H9 (cell line): ENCODE data around the gene LRRC3. TPM values are rescaled to one million over a fixed set of nuclear protein-coding genes. Genes with fewer than 3 reads are reported as not detected.
A peak's percentile ranks its signal among the peaks of the same experiment; 100 is the strongest.

Experiments
- DNase-seq: peaks from one replicate; pipeline ENCODE4 v3.0.0-alpha.2; 2017
- H2AFZ ChIP-seq: one replicate; pipeline ENCODE4 v1.6.1; 2013; ENCODE audit warnings: mild to moderate bottlenecking, low read length, control low read depth, moderate library complexity
- H2AK5ac ChIP-seq: 2 replicates; pipeline ENCODE4 v1.6.1; 2013; ENCODE audit warnings: low read length, control low read depth, mixed read lengths; ENCODE audit not compliant: insufficient read length
- H2BK120ac ChIP-seq: one replicate; pipeline ENCODE4 v1.6.1; 2013; ENCODE audit warnings: low read depth, mild to moderate bottlenecking, low read length, control low read depth, inconsistent platforms; ENCODE audit not compliant: poor library complexity, severe bottlenecking
- H2BK12ac ChIP-seq: 2 replicates; pipeline ENCODE4 v1.6.1; 2013; ENCODE audit warnings: low read length, control low read depth, mixed read lengths, low read depth; ENCODE audit not compliant: insufficient read length
- H2BK15ac ChIP-seq: 2 replicates; pipeline ENCODE4 v1.6.1; 2013; ENCODE audit warnings: low read depth, low read length, control low read depth
- H2BK20ac ChIP-seq: one replicate; pipeline ENCODE4 v1.6.1; 2013; ENCODE audit warnings: low read depth, mild to moderate bottlenecking, low read length, control low read depth, inconsistent platforms; ENCODE audit not compliant: poor library complexity, severe bottlenecking
- H2BK5ac ChIP-seq: 2 replicates; pipeline ENCODE4 v1.6.1; 2013; ENCODE audit warnings: low read length, control low read depth, mixed read lengths; ENCODE audit not compliant: insufficient read length
- H3K14ac ChIP-seq: 2 replicates; pipeline ENCODE4 v1.6.1; 2013; ENCODE audit warnings: low read length, control low read depth; ENCODE audit not compliant: insufficient read depth
- H3K18ac ChIP-seq: 2 replicates; pipeline ENCODE4 v1.6.1; 2013; ENCODE audit warnings: low read depth, mild to moderate bottlenecking, mixed read lengths, low read length, control low read depth; ENCODE audit not compliant: insufficient read length
- H3K23ac ChIP-seq: 2 replicates; pipeline ENCODE4 v1.6.1; 2013; ENCODE audit warnings: low read length, control low read depth, mixed read lengths, low read depth; ENCODE audit not compliant: insufficient read length
- H3K23me2 ChIP-seq: 2 replicates; pipeline ENCODE4 v1.6.1; 2013; ENCODE audit warnings: low read depth, mild to moderate bottlenecking, mixed read lengths, low read length, control low read depth; ENCODE audit not compliant: insufficient read length, poor library complexity, severe bottlenecking
- H3K27ac ChIP-seq: 2 replicates; pipeline ENCODE4 v1.5.1; 2013; ENCODE audit warnings: low read length, control low read depth, mixed read lengths, low read depth; ENCODE audit not compliant: insufficient read length
- H3K27me3 ChIP-seq: 2 replicates; pipeline ENCODE4 v1.6.1; 2013; ENCODE audit warnings: low read length, control low read depth, inconsistent platforms; ENCODE audit not compliant: insufficient read depth
- H3K4ac ChIP-seq: 2 replicates; pipeline ENCODE4 v1.6.1; 2013; ENCODE audit warnings: low read depth, mild to moderate bottlenecking, control low read depth, inconsistent platforms, low read length, moderate library complexity
- H3K4me1 ChIP-seq: 2 replicates; pipeline ENCODE4 v1.6.1; 2013; ENCODE audit warnings: low read length, control low read depth, inconsistent platforms; ENCODE audit not compliant: insufficient read depth
- H3K4me2 ChIP-seq: 2 replicates; pipeline ENCODE4 v1.6.1; 2013; ENCODE audit warnings: low read length, control low read depth, mixed read lengths; ENCODE audit not compliant: insufficient read length, insufficient read depth
- H3K56ac ChIP-seq: 2 replicates; pipeline ENCODE4 v1.6.1; 2013; ENCODE audit warnings: low read depth, mild to moderate bottlenecking, mixed read lengths, low read length, control low read depth; ENCODE audit not compliant: insufficient read length
- H3K79me1 ChIP-seq: 2 replicates; pipeline ENCODE4 v1.6.1; 2013; ENCODE audit warnings: low read depth, mild to moderate bottlenecking, moderate library complexity, low read length, control low read depth, inconsistent platforms; ENCODE audit not compliant: insufficient read depth, poor library complexity, severe bottlenecking
- H3K79me2 ChIP-seq: 2 replicates; pipeline ENCODE4 v1.6.1; 2013; ENCODE audit warnings: low read length, control low read depth, inconsistent platforms; ENCODE audit not compliant: insufficient read depth
- H3K9ac ChIP-seq: 2 replicates; pipeline ENCODE4 v1.6.1; 2013; ENCODE audit warnings: low read length, control low read depth, mixed read lengths; ENCODE audit not compliant: insufficient read length; ENCODE audit errors: extremely low read depth
- H3K9me3 ChIP-seq: one replicate; pipeline ENCODE4 v1.6.1; 2013; ENCODE audit warnings: low read depth, low read length, inconsistent platforms; ENCODE audit not compliant: control insufficient read depth
- H3T11ph ChIP-seq: one replicate; pipeline ENCODE4 v1.6.1; 2013; ENCODE audit warnings: mild to moderate bottlenecking, low read length, control low read depth, inconsistent platforms
- H4K20me1 ChIP-seq: one replicate; pipeline ENCODE4 v1.6.1; 2013; ENCODE audit not compliant: control insufficient read depth, insufficient read length, insufficient read depth
- H4K5ac ChIP-seq: 2 replicates; pipeline ENCODE4 v1.6.1; 2013; ENCODE audit warnings: low read depth, mild to moderate bottlenecking, mixed read lengths, low read length, control low read depth; ENCODE audit not compliant: insufficient read length
- H4K8ac ChIP-seq: replicated peaks from 2 replicates; pipeline ENCODE4 v1.6.1; 2013; ENCODE audit warnings: low read length, control low read depth, mixed read lengths, low read depth; ENCODE audit not compliant: insufficient read length
- H4K91ac ChIP-seq: 2 replicates; pipeline ENCODE4 v1.6.1; 2013; ENCODE audit warnings: low read depth, mild to moderate bottlenecking, moderate library complexity, mixed read lengths, low read length, control low read depth; ENCODE audit not compliant: insufficient read length
- H3K27ac Mint-ChIP-seq, 3 experiments: 2 replicates in 2 of 3; 3 replicates in 1 of 3; pipeline ENCODE4 v1.8.0; 2020 to 2021; ENCODE audit warnings: mixed read lengths in 3 of 3, mild to moderate bottlenecking in 1 of 3, moderate library complexity in 1 of 3
- H3K27me3 Mint-ChIP-seq: 2 replicates; pipeline ENCODE4 v1.8.0; 2021; ENCODE audit warnings: low read depth, mild to moderate bottlenecking, moderate library complexity, mixed read lengths
- H3K36me3 Mint-ChIP-seq, 3 experiments: 2 replicates in 2 of 3; 3 replicates in 1 of 3; pipeline ENCODE4 v1.8.0; 2020 to 2021; ENCODE audit warnings: low read depth in 3 of 3, mixed read lengths in 3 of 3; ENCODE audit not compliant: insufficient read depth in 1 of 3
- H3K4me1 Mint-ChIP-seq, 2 experiments: 2 replicates each; pipeline ENCODE4 v1.8.0; 2020; ENCODE audit warnings: mixed read lengths in 2 of 2
- H3K4me3 Mint-ChIP-seq, 2 experiments: 2 replicates in 1 of 2; 3 replicates in 1 of 2; pipeline ENCODE4 v1.8.0; 2020 to 2021; ENCODE audit warnings: mild to moderate bottlenecking in 2 of 2, mixed read lengths in 2 of 2, moderate library complexity in 1 of 2
- H3K9me3 Mint-ChIP-seq, 2 experiments: 2 replicates in 1 of 2; 3 replicates in 1 of 2; pipeline ENCODE4 v1.8.0; 2020; ENCODE audit warnings: mild to moderate bottlenecking in 2 of 2, mixed read lengths in 2 of 2, moderate library complexity in 1 of 2
- CTCF ChIP-seq: fragments of 200-600 bp; sonication (generic); conservative IDR thresholded peaks from 3 replicates; pipeline ENCODE4 v1.8.0; 2021; ENCODE audit warnings: antibody characterized with exemption, mild to moderate bottlenecking
- WGBS: extraction: QIAGEN DNeasy Blood & Tissue Kit; methylation state at CpG from one replicate; pipeline ENCODE4 v1.1.7; 2013; ENCODE audit warnings: missing lambda C conversion rate, low lambda C conversion rate, mixed read lengths; ENCODE audit not compliant: insufficient read length; ENCODE audit errors: extremely low coverage; 5-methylcytosine and 5-hydroxymethylcytosine counted together
- total RNA-seq: library from RNA; stranded (reverse); gene quantifications from 2 replicates; pipeline ENCODE4 v1.2.1, GENCODE V29; 2021

The LRRC3 gene
- total RNA-seq, 1 experiment from 2014 or later, result 3.1 TPM

- H3K79me1 ChIP-seq, result no peaks in the 10 kb centered on the region
- H3K4me1 ChIP-seq, result no peaks in the 10 kb centered on the region
- no peaks in the 10 kb centered on the region for H3K23me2 ChIP-seq
- no peak overlapping the region for H3T11ph ChIP-seq
- H3K9me3 ChIP-seq, result no peaks in the 10 kb centered on the region
- no peak overlapping the region for H3K23ac ChIP-seq
- H4K20me1 ChIP-seq, result peaks cover 2% of the 10 kb centered on the region
- no peak overlapping the region for H3K9ac ChIP-seq
- H3K79me2 ChIP-seq, result no peaks in the 10 kb centered on the region
- no peak overlapping the region for H2BK5ac ChIP-seq
- Mint-ChIP-seq H3K27me3 (no peaks in the 10 kb centered on the region), H3K27ac (peak overlapping the region in 1 of 3 experiments; percentile 74; a peak in 1 of 7 replicates), H3K36me3 (peaks cover 0 to 4% (median 3%) of the 10 kb centered on the region in 3 experiments; a peak in 4 of 7 replicates), H3K9me3 (no peaks in the 10 kb centered on the region), H3K4me1 (peaks cover 0 to 5% of the 10 kb centered on the region in 2 experiments; a peak in 1 of 4 replicates), H3K4me3 (no peak overlapping the region)
- H3K4ac ChIP-seq, result no peak overlapping the region
- H3K56ac ChIP-seq, result no peak overlapping the region
- H3K27me3 ChIP-seq, result no peaks in the 10 kb centered on the region
- H2AK5ac ChIP-seq, result no peak overlapping the region
- no peak overlapping the region for H2BK120ac ChIP-seq
- H4K8ac ChIP-seq, result no peak overlapping the region
- no peak overlapping the region for H3K4me2 ChIP-seq
- no peak overlapping the region for H2BK12ac ChIP-seq
- no peak overlapping the region for H3K27ac ChIP-seq
- H3K18ac ChIP-seq, result no peak overlapping the region
- H2AFZ ChIP-seq, result no peak overlapping the region
- no peak overlapping the region for H4K91ac ChIP-seq
- WGBS, result no CpG with 5 or more reads among the region's 11 CpGs
- no peak for DNase-seq
- H2BK15ac ChIP-seq, result no peak overlapping the region
- H4K5ac ChIP-seq, result no peak overlapping the region
- H2BK20ac ChIP-seq, result no peak overlapping the region
- no peak for TF ChIP-seq CTCF
- H3K14ac ChIP-seq, result no peak overlapping the region
Measured at GRCh38 chr21:44511219-44511937, 56.1 kb downstream of the LRRC3 start.

Other genes starting within 250 kb of the LRRC3 start
- gene ICOSLG, start 214.6 kb upstream of the LRRC3 start, total RNA-seq, result 6.6 and 6.8 TPM in 2 replicates
- 0.70 and 0.77 TPM in 2 replicates for gene DNMT3L, start 193.6 kb upstream of the LRRC3 start, total RNA-seq
- gene AIRE, start 169.6 kb upstream of the LRRC3 start, total RNA-seq, result 0.17 and 0.39 TPM in 2 replicates
- 105 and 107 TPM in 2 replicates for gene PFKL, start 155.5 kb upstream of the LRRC3 start, total RNA-seq
- 16.9 and 17.0 TPM in 2 replicates for gene CFAP410, start 116.1 kb upstream of the LRRC3 start, total RNA-seq
- 0.11 and 0.68 TPM in 2 replicates for gene TRPM2, start 101.9 kb upstream of the LRRC3 start, total RNA-seq
- not detected in 2 replicates for gene KRTAP10-1, start 84.7 kb downstream of the LRRC3 start, total RNA-seq
- gene KRTAP10-2, start 96.0 kb downstream of the LRRC3 start, total RNA-seq, result not detected in 2 replicates
- gene KRTAP10-3, start 103.3 kb downstream of the LRRC3 start, total RNA-seq, result not detected in 2 replicates
- gene KRTAP10-4, start 118.2 kb downstream of the LRRC3 start, total RNA-seq, result not detected in 2 replicates
- gene KRTAP10-5, start 125.1 kb downstream of the LRRC3 start, total RNA-seq, result not detected in 2 replicates
- not detected in 2 replicates for gene KRTAP10-6, start 137.0 kb downstream of the LRRC3 start, total RNA-seq
- not detected in 2 replicates for gene KRTAP10-7, start 145.1 kb downstream of the LRRC3 start, total RNA-seq
- not detected in 2 replicates for gene KRTAP10-8, start 156.6 kb downstream of the LRRC3 start, total RNA-seq
- gene KRTAP10-9, start 171.6 kb downstream of the LRRC3 start, total RNA-seq, result not detected in 2 replicates
- not detected in 2 replicates for gene KRTAP10-10, start 181.8 kb downstream of the LRRC3 start, total RNA-seq
- not detected in 2 replicates for gene KRTAP10-11, start 190.9 kb downstream of the LRRC3 start, total RNA-seq
- not detected in 2 replicates for gene KRTAP12-4, start 199.1 kb downstream of the LRRC3 start, total RNA-seq
- gene KRTAP12-3, start 202.4 kb downstream of the LRRC3 start, total RNA-seq, result not detected in 2 replicates
- not detected in 2 replicates for gene KRTAP12-2, start 211.4 kb downstream of the LRRC3 start, total RNA-seq
- not detected in 2 replicates for gene KRTAP12-1, start 226.7 kb downstream of the LRRC3 start, total RNA-seq
- gene KRTAP10-12, start 241.7 kb downstream of the LRRC3 start, total RNA-seq, result not detected in 2 replicates